HG02678 (cell line): ENCODE results near the gene BID.
"Not testable (repeated sequence)": the region's sequence is repeated elsewhere in the genome, so short reads cannot be mapped to it uniquely, and the experiment has no call there.

Experiments used
- ATAC-seq: cut with Tn5 transposase; IDR thresholded peaks from one replicate; pipeline ENCODE4 v1.9.1; 2021; ENCODE audit warnings: mild to moderate bottlenecking, moderate library complexity; ENCODE audit not compliant: unreplicated experiment

The BID gene

DNA sequence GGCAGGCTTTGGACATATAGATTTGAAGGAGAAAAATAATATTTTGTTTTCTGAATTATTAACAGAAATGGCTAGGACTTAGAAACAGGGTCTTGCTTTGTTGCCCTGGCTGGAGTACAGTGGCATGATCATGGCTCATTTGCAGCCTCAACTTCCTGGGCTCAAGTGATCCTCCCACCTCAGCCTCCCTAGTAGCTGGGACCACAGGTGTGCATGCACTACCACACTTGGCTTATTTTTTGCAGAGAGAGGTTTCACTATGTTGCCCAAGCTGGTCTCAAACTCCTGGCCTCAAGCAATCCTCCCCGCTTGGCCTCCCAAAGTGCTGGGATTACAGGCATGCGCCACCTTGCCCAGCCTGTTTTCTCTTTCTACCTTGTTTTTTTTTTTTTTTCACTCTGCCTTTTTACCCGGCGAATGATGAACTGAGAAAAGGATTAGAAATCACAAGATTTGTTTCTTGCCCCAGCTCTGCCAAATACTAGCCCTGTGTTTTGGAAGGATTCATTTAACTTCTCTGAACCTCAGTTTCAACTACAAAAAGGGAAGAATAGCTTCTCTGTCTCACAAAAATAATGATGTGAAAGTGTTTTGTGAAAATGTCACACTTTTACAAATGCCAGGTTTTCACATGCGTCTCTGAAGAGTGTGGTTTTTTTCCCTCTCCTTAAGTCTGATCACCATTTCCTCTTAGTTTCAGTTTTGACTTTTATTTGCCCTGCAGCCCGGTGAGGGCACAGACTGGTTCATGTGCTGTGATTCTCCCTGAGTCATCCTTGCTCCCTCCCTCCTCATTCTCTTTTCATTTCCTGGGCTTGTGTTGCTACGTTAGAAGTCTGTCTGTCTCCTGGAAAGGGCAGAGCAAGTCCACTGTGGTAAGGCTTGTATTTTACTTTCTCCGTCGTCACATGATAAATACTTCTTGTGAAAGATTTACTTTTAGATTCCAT, 68.0 kb downstream of the BID start:
- ATAC-seq, result peak; percentile 92

DNA sequence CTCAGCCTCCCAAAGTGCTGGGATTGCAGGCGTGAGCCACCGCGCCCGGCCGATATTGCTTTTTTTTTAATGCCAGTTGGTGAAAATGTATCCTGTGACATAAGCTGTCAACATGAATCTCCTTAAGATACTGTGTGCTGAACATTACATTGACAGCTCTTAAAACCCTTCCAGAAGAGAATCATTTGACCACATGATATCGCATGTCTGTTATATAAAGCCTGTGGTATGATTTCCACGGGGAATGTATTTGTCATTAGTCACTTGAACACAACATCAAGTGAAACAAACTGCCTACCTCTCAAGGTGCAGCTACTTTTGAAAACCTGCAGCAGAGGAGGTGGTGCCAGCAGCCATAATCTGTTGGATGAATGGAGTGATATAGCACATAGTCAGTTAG, 68.7 kb downstream of the BID start:
- ATAC-seq, result no peak

- ATAC-seq, result no peak
Observed at GRCh38 chr22:17703811-17704210, 70.5 kb downstream of the BID start.

- no peak for ATAC-seq
Observed at GRCh38 chr22:17700778-17701177, 73.5 kb downstream of the BID start.

GRCh38 chr22:17699696-17700340, 74.5 kb downstream of the BID start:
- no peak for ATAC-seq

GRCh38 chr22:17698948-17699347, 75.3 kb downstream of the BID start:
- no peak for ATAC-seq

DNA sequence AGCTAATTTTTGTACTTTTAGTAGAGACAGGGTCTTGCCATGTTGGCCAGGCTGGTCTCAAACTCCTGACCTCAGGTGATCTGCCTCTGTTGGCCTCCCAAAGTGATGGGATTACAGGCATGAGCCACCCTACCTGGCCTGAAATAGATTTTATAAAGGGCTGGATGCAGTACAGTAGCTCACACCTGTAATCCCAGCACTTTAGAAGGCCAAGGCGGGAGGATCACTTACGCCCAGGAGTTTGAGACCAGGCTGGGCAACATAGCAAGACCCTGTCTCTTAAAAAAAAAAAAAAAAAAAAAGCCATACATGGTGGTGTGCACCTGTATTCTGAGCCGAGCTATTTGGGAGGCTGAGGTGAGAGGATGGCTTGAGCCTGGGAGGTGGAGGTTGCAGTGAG, 76.0 kb downstream of the BID start:
- ATAC-seq, result not testable (repeated sequence)

- ATAC-seq, result not testable (repeated sequence)
Observed at GRCh38 chr22:17697196-17697595, 77.1 kb downstream of the BID start.

- no peak for ATAC-seq
Observed at GRCh38 chr22:17695986-17696385, 78.3 kb downstream of the BID start.

GRCh38 chr22:17694752-17695151, 79.5 kb downstream of the BID start:
- no peak for ATAC-seq

GRCh38 chr22:17694193-17694592, 80.1 kb downstream of the BID start:
- no peak for ATAC-seq

DNA sequence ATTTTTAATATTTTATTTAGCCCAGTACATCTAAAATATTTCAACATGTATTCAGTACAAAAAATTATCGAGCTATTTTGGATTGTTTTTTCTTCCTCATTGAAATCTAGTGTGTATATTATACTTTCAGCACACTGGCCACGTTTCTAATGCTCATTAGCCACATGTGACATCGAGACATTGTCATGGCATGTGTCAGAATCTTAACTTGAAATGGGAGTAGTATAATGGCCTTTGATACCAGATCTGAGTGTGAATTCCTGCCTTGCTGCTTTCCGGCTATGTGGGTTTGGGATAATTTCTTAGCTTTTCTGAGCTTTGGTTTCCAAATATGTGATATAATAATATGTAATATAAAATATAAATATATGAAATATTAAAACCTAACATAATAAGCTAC, 81.4 kb downstream of the BID start:
- ATAC-seq, result no peak

DNA sequence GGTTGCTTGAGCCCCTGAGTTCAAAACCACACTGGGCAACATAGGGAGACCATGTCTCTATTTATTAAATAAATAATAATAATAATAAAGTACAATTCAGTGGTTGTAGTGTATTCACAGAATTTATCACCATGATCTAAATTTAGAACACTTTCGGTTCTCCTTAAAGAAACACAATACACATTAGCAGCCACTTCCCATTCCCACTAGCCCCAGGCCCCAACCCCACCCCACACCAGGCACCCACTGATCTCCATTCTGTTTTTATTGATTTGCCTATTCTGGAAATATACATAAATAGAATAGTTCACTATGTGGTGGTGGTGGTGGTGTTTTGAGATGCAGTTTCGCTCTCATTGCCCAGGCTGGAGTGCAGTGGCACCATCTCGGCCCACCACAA, 90.0 kb downstream of the BID start:
- no peak for ATAC-seq
